Common myeloid progenitor, CD34-positive (primary cell): ENCODE measurements around the gene KRTAP15-1.

Source experiments
- CTCF ChIA-PET: fragments of 350-600 bp; sonication (Branson Sonifier 250); formaldehyde crosslinking; loops from one replicate; lab custom pipeline; 2021; ENCODE audit warnings: antibody characterized with exemption; lab: Charles Lee
- POLR2A ChIA-PET: fragments of 350-600 bp; sonication (Branson Sonifier 250); formaldehyde crosslinking; loops from one replicate; lab custom pipeline; 2021; ENCODE audit warnings: antibody characterized with exemption; lab: Charles Lee
- DNase-seq, 3 donors: peaks; one replicate each; pipeline versions ENCODE4 v3.0.0 to v3.0.0-alpha.2; 2013
- H3K27ac ChIP-seq, 2 experiments: 1 replicate in 1 of 2; 2 replicates in 1 of 2; pipeline ENCODE4 v1.7.0; 2013; ENCODE audit warnings: inconsistent platforms in 2 of 2, low read length in 2 of 2, mild to moderate bottlenecking in 2 of 2, low read depth in 1 of 2, moderate library complexity in 1 of 2; ENCODE audit not compliant: severe bottlenecking in 2 of 2, insufficient read depth in 1 of 2, poor library complexity in 1 of 2
- H3K27me3 ChIP-seq, 5 experiments: replicated peaks in 2 of 5; 1 replicate in 3 of 5; 2 replicates in 2 of 5; pipeline versions ENCODE4 v1.6.1 to v1.7.0; 2013; ENCODE audit warnings: low read length in 4 of 5, mild to moderate bottlenecking in 2 of 5, moderate library complexity in 2 of 5, inconsistent platforms in 1 of 5; ENCODE audit not compliant: insufficient read depth in 5 of 5, control insufficient read depth in 4 of 5
- H3K36me3 ChIP-seq, 4 experiments: 1 replicate in 2 of 4; 2 replicates in 2 of 4; pipeline versions ENCODE4 v1.6.1 to v1.7.0; 2013; ENCODE audit warnings: low read length in 3 of 4, control low read depth in 1 of 4, mild to moderate bottlenecking in 1 of 4; ENCODE audit not compliant: control insufficient read depth in 4 of 4, insufficient read depth in 4 of 4
- H3K4me1 ChIP-seq, 4 experiments: 1 replicate in 3 of 4; 2 replicates in 1 of 4; pipeline versions ENCODE4 v1.6.1 to v1.7.1; 2013; ENCODE audit warnings: low read length in 3 of 4, mild to moderate bottlenecking in 3 of 4, control low read depth in 1 of 4, inconsistent platforms in 1 of 4, moderate library complexity in 1 of 4; ENCODE audit not compliant: control insufficient read depth in 4 of 4, insufficient read depth in 4 of 4; ENCODE audit errors: control extremely low read depth in 1 of 4
- H3K4me3 ChIP-seq, 7 experiments: 1 replicate in 4 of 7; 2 replicates in 3 of 7; pipeline versions ENCODE4 v1.5.1 to v1.7.0; 2013; ENCODE audit warnings: mild to moderate bottlenecking in 7 of 7, low read length in 6 of 7, moderate library complexity in 6 of 7, inconsistent platforms in 2 of 7, low read depth in 2 of 7, control low read depth in 1 of 7; ENCODE audit not compliant: insufficient read depth in 4 of 7, control insufficient read depth in 1 of 7; ENCODE audit errors: extremely low read depth in 1 of 7
- H3K9me3 ChIP-seq, 5 experiments: 1 replicate in 4 of 5; 2 replicates in 1 of 5; pipeline versions ENCODE4 v1.6.1 to v1.7.1; 2013; ENCODE audit warnings: low read length in 4 of 5, mild to moderate bottlenecking in 2 of 5, inconsistent platforms in 1 of 5, low read depth in 1 of 5, moderate library complexity in 1 of 5; ENCODE audit not compliant: control insufficient read depth in 4 of 5, insufficient read depth in 2 of 5; ENCODE audit errors: control extremely low read depth in 1 of 5
- WGBS: methylation state at CpG from one replicate; pipeline ENCODE4 v1.1.5; 2013; ENCODE audit not compliant: insufficient coverage; 5-methylcytosine and 5-hydroxymethylcytosine counted together

KRTAP15-1 gene

GRCh38 chr21:30430170-30430655 lies 9.9 kb upstream of the KRTAP15-1 start, which contains the start of gene KRTAP13-4:
Gene KRTAP13-4 (plus strand): TSS chr21:30430220. CDS start chr21:30430276, 56 bp downstream.
- CTCF ChIA-PET: no interaction called here
- Histone ChIP-seq H3K9me3 (no peaks in the 10 kb centered on the region), H3K27ac (no peak within 1 kb of the TSS), H3K4me3 (no peak within 1 kb of the TSS), H3K4me1 (no peaks in the 10 kb centered on the region), H3K36me3 (no peaks in the 10 kb centered on the region), H3K27me3 (peaks cover 0 to 2% (median 0%) of the 10 kb centered on the region in 5 experiments)
- DNase-seq: no peak
- POLR2A ChIA-PET: no interaction called here
- WGBS: 85% methylated on average over 8 of the region's 9 CpGs

- no peak overlapping the region for H3K27ac ChIP-seq
- peak; percentile 1 to 37 (median 24) for DNase-seq
- no peaks in the 10 kb centered on the region for H3K36me3 ChIP-seq
- H3K9me3 ChIP-seq: no peaks in the 10 kb centered on the region
- H3K4me3 ChIP-seq: no peak overlapping the region
- POLR2A ChIA-PET: no interaction called here
- no peaks in the 10 kb centered on the region for H3K4me1 ChIP-seq
- WGBS: 29% methylated on average over 4 of the region's 10 CpGs
- peaks cover 0 to 2% (median 0%) of the 10 kb centered on the region in 5 experiments for H3K27me3 ChIP-seq
- CTCF ChIA-PET: interaction anchor here (1.2 kb wide), 1 partner anchor 653 kb away, joined by 3 read pairs; no protein-coding TSS in a partner anchor
These were observed 5.9 kb upstream of the KRTAP15-1 start for GRCh38 chr21:30434033-30434631.

- H3K27ac ChIP-seq: no peak overlapping the region
- WGBS: no CpG with 5 or more reads among the region's 3 CpGs
- H3K9me3 ChIP-seq: no peaks in the 10 kb centered on the region
- CTCF ChIA-PET: no interaction called here
- no peaks in the 10 kb centered on the region for H3K27me3 ChIP-seq
- POLR2A ChIA-PET: interaction anchor here (0.6 kb wide), 1 partner anchor 7 kb away, joined by 4 read pairs; no protein-coding TSS in a partner anchor
- H3K4me3 ChIP-seq: no peak overlapping the region
- no peak for DNase-seq
- no peaks in the 10 kb centered on the region for H3K36me3 ChIP-seq
- no peaks in the 10 kb centered on the region for H3K4me1 ChIP-seq
These were observed 3.0 kb upstream of the KRTAP15-1 start for GRCh38 chr21:30437010-30437565.

GRCh38 chr21:30443226-30443625 lies 3.2 kb downstream of the KRTAP15-1 start:
- Histone ChIP-seq H3K4me3 (no peak overlapping the region), H3K9me3 (no peaks in the 10 kb centered on the region), H3K27ac (no peak overlapping the region), H3K4me1 (peaks cover 0 to 7% (median 2%) of the 10 kb centered on the region in 4 experiments), H3K27me3 (no peaks in the 10 kb centered on the region), H3K36me3 (no peaks in the 10 kb centered on the region)
- POLR2A ChIA-PET: no interaction called here
- no peak for DNase-seq
- CTCF ChIA-PET: no interaction called here

GRCh38 chr21:30444204-30444603 lies 4.1 kb downstream of the KRTAP15-1 start:
- DNase-seq: no peak
- no peaks in the 10 kb centered on the region for H3K36me3 ChIP-seq
- no peaks in the 10 kb centered on the region for H3K9me3 ChIP-seq
- ChIA-PET CTCF (no interaction called here), POLR2A (interaction anchor here (0.6 kb wide), 1 partner anchor 7 kb away, joined by 4 read pairs; no protein-coding TSS in a partner anchor)
- 80% methylated on average over 1 of the region's 1 CpG for WGBS
- no peaks in the 10 kb centered on the region for H3K27me3 ChIP-seq
- no peak overlapping the region for H3K27ac ChIP-seq
- no peak overlapping the region for H3K4me3 ChIP-seq
- H3K4me1 ChIP-seq: peaks cover 0 to 7% (median 2%) of the 10 kb centered on the region in 4 experiments

- Histone ChIP-seq H3K36me3 (no peaks in the 10 kb centered on the region), H3K4me1 (peaks cover 0 to 7% (median 2%) of the 10 kb centered on the region in 4 experiments), H3K9me3 (no peaks in the 10 kb centered on the region), H3K4me3 (no peak overlapping the region), H3K27me3 (no peaks in the 10 kb centered on the region), H3K27ac (no peak overlapping the region)
- ChIA-PET CTCF (no interaction called here), POLR2A (no interaction called here)
- DNase-seq: no peak
- 7% methylated on average over 3 of the region's 4 CpGs for WGBS
These were observed 7.0 kb downstream of the KRTAP15-1 start for GRCh38 chr21:30447056-30447455.

GRCh38 chr21:30448514-30448913 lies 8.4 kb downstream of the KRTAP15-1 start:
- no CpG with 5 or more reads among the region's 3 CpGs for WGBS
- Histone ChIP-seq H3K27me3 (no peaks in the 10 kb centered on the region), H3K36me3 (no peaks in the 10 kb centered on the region), H3K27ac (no peak overlapping the region), H3K9me3 (no peaks in the 10 kb centered on the region), H3K4me1 (peaks cover 0 to 7% (median 2%) of the 10 kb centered on the region in 4 experiments), H3K4me3 (no peak overlapping the region)
- no peak for DNase-seq
- CTCF ChIA-PET: no interaction called here
- POLR2A ChIA-PET: interaction anchor here (0.6 kb wide), 1 partner anchor 165 kb away, joined by 5 read pairs; the partner anchor contains the start of gene KRTAP6-1
